GM12873 (cell line): ENCODE measurements around the gene OSGIN1.

Experiments
- TF ChIP-seq, protein P1 (sequence below): IDR thresholded peaks from 2 replicates; pipeline ENCODE4 v1.5.1; 2012; ENCODE audit warnings: low read depth, mild to moderate bottlenecking, moderate library complexity, low read length, control low read depth; ENCODE audit not compliant: insufficient read depth; ENCODE audit errors: missing control alignments

OSGIN1 gene

DNA sequence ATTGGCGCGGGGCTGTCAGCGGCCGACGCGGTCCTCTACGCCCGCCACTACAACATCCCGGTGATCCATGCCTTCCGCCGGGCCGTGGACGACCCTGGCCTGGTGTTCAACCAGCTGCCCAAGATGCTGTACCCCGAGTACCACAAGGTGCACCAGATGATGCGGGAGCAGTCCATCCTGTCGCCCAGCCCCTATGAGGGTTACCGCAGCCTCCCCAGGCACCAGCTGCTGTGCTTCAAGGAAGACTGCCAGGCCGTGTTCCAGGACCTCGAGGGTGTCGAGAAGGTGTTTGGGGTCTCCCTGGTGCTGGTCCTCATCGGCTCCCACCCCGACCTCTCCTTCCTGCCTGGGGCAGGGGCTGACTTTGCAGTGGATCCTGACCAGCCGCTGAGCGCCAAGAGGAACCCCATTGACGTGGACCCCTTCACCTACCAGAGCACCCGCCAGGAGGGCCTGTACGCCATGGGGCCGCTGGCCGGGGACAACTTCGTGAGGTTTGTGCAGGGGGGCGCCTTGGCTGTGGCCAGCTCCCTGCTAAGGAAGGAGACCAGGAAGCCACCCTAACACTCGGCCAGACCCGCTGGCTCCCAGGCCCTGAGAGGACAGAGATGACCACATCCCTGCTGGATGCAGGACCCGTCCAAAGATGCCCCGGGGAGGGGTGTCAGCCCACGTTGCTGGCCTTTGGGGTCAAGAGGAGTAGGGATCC, 12.6 kb downstream of the OSGIN1 start:
- TF ChIP-seq, protein P1, sequence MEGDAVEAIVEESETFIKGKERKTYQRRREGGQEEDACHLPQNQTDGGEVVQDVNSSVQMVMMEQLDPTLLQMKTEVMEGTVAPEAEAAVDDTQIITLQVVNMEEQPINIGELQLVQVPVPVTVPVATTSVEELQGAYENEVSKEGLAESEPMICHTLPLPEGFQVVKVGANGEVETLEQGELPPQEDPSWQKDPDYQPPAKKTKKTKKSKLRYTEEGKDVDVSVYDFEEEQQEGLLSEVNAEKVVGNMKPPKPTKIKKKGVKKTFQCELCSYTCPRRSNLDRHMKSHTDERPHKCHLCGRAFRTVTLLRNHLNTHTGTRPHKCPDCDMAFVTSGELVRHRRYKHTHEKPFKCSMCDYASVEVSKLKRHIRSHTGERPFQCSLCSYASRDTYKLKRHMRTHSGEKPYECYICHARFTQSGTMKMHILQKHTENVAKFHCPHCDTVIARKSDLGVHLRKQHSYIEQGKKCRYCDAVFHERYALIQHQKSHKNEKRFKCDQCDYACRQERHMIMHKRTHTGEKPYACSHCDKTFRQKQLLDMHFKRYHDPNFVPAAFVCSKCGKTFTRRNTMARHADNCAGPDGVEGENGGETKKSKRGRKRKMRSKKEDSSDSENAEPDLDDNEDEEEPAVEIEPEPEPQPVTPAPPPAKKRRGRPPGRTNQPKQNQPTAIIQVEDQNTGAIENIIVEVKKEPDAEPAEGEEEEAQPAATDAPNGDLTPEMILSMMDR, result no peak

DNA sequence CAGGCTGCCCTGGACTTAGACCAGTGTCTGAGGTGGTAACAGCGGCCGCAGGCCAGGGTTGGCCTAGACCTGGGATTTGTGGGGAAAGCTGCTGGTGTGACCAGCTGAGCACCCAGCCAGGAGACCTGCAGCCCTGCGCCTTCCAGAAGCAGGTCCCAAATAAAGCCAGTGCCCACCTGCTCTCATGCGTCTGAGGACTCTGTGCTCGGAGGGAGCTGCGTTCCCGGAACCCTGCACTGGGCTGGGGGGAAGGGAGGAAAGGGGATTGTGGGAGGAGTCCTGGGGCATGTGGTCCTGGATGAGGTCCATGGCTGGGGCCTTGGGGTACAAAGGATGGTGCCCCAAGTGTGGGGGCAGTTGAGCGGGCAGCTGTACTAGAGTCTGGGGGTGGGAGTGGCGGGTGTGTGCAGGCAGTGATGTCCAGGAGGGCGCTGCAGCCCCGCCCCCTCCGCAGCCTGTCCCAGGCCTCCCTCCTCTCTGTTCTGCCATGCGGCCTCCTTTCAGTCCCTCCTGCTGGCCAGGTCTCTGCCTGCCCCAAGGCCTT, 13.2 kb downstream of the OSGIN1 start:
- TF ChIP-seq, protein P1, result no peak

DNA sequence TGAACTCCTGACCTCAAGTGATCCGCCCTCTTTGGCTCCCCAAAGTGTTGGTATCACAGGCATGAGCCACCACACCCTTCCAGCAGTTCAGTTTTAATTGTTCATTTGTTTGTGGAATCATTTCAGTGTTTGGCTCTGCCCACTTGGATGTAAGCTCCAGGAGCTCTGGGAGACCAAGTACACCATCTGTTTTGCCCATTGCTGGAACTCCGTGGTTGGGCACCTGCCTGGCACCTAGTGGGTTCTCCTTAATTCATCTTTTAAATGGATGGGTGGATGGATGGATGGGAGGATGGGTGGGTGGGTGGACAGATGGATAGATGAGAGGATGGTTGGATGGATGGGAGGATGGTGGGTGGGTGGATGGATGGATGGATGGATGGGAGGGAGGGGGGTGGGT, 14.1 kb downstream of the OSGIN1 start:
- TF ChIP-seq, protein P1, result no peak

DNA sequence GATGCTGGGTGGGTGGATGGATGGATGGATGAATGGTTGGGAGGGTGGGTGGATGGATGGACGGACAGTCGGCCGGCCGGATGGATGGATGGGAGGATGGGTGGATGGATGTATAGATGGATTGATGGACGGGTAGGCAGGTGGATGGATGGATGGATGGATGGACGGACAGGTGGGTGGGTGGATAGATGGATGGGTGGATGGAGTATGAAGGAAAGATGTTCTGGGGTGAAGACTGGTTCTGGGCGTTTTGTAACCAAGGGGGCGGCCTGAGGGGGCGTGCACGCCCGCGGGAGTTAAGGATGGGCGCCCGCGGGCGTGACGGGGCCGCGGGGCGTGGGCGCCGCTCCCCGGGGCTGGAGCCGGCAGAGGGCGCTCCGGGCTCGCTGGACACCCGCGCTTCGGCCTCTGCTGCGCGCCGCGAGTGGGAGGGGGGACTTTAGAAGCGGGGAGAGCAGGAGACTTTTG, 14.8 kb downstream of the OSGIN1 start, which contains the start of gene NECAB2:
NECAB2 (plus strand) TSS at position 407 of the 468 bp plus-strand sequence. CDS start 405 bp downstream, outside the sequence.
- TF ChIP-seq, protein P1, result peak; percentile 52

DNA sequence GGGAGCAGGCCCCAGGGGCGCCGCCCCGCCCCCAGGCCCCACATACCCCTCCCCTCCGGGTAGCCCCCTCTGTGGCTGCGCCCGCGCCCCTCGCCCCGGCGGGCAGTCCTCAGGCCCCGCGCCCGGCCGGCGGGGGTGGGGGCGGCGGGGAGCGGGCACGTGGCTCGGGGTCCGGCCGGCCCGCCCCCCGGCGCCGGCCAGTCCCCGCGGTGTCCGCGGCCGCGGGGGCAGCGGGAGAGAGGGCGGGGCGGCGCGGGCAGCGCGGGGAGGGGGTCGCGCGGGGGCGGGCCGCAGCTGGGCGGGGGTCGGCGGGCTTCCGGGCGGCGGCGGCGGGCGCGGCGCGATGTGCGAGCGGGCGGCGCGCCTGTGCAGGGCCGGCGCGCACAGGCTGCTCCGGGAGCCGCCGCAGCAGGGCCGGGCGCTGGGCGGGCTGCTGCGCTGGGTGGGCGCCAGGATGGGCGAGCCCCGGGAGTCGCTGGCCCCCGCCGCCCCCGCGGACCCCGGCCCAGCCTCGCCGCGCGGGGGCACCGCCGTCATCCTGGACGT, 15.3 kb downstream of the OSGIN1 start:
- TF ChIP-seq, protein P1, result no peak

DNA sequence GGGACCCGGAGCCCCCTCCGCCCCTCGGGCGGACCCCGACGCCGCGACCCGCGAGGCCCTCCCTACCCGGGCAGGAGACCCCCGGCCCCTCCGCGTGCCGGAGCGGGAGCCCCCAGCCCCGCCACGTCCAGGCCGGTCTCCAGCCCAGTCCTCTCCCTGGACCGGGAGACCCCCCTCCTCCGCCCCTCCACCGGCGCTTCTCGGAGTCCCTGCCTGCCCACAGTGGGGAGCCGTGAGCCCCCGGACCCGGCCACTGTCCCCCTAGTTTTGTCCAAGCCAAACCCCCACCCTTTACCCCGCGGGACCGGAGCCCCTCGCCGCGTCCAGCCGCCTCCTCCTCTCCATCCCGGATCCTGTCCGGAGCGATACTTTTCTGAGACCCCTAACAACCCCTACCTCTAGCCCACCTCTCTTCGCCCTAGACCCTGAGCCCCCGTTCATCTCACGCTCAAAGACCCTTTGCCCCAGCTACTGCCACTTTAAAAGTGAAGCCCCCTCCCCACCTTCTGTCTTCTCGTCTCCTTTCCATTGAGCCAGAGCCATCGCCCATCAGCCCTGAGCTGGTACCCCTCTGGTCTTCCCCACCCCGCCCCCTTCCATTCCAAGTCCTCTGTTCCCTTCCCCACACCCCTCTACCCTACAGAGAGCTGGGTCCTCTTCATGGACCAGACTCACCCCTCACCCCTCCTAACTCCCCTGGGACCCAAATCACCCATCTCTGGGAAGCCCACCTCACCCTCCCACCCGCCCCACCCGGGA, 16.0 kb downstream of the OSGIN1 start:
- TF ChIP-seq, protein P1, result no peak

DNA sequence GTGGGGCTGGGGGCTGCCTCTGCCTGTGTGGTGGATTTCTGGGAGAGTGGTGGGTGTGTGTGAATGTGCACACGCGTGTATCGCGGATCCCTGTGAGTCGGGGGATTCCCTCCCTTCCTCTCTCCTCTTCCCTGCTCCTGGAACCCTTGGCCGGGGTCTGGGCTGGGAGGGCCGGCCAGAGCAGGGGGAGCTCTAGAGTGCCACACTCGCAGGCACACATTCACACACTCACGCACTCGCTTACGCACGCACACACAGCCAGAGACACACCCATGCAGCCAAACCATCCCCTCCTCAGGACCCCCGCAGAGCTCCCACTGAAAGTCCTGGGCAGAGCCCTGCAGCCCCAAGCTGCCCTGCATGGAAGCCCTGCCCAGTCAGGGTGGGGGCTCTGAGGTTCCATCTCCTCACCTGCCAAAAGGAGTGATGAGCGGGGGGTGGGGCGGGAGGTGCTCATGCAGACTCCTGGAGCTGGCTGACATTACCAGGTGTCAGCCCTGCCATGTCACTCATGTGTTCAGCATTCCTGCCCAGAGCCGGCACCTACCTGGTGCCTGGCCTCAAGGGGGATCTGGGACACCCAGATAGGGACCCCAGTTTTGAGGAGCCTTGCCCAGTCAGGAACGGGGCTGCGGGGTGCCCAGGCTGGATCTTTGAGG, 16.9 kb downstream of the OSGIN1 start:
- TF ChIP-seq, protein P1, result no peak
